Transverse colon (tissue), 4 donors: ENCODE data around the gene RPS6KA2. TPM values are rescaled to one million over a fixed set of nuclear protein-coding genes. Genes with fewer than 3 reads are reported as not detected.
"Not testable (repeated sequence)": the region's sequence is repeated elsewhere in the genome, so short reads cannot be mapped to it uniquely, and the experiment has no call there.

ENCODE experiments used
- DNase-seq: peaks from one replicate; pipeline ENCODE4 v3.0.0-alpha.2; 2019
- H3K27ac ChIP-seq, 4 donors: fragments of 200-600 bp; sonication (generic); 2 replicates each; pipeline ENCODE4 v1.5.1; 2016 to 2018; ENCODE audit warnings: inconsistent platforms in 4 of 4
- H3K27me3 ChIP-seq: fragments of 200-600 bp; sonication (generic); 2 replicates; pipeline ENCODE4 v1.5.1; 2017; ENCODE audit warnings: inconsistent platforms
- H3K36me3 ChIP-seq, 4 donors: fragments of 200-600 bp; sonication (generic); 2 replicates each; pipeline ENCODE4 v1.5.1; 2017 to 2019; ENCODE audit warnings: inconsistent platforms in 4 of 4
- H3K4me1 ChIP-seq, 4 donors: fragments of 200-600 bp; sonication (generic); 2 replicates each; pipeline ENCODE4 v1.5.1; 2017 to 2020; ENCODE audit warnings: inconsistent platforms in 4 of 4
- H3K4me3 ChIP-seq, 4 donors: fragments of 200-600 bp; sonication (generic); 1 replicate in 1 of 4; 2 replicates in 3 of 4; pipeline versions ENCODE4 v1.5.1 to v1.6.1; 2017 to 2019; ENCODE audit warnings: inconsistent platforms in 4 of 4
- H3K9me3 ChIP-seq, 2 donors: fragments of 200-600 bp; sonication (generic); 2 replicates each; pipeline ENCODE4 v1.5.1; 2017 to 2019; ENCODE audit warnings: inconsistent platforms in 2 of 2
- EP300 ChIP-seq: sonication (generic); formaldehyde crosslinking; IDR thresholded peaks from one replicate; pipeline ENCODE4 v1.6.1; 2017; ENCODE audit warnings: antibody characterized with exemption, low read depth
- POLR2A ChIP-seq: fragments of 450-650 bp; IDR thresholded peaks from one replicate; pipeline ENCODE4 v1.6.1; 2016; ENCODE audit warnings: antibody characterized with exemption, mild to moderate bottlenecking, moderate library complexity
- POLR2AphosphoS5 ChIP-seq, 3 donors: sonication (generic); formaldehyde crosslinking; IDR thresholded peaks; one replicate each; pipeline ENCODE4 v1.6.1; 2016; ENCODE audit warnings: antibody characterized with exemption in 3 of 3
- WGBS, 2 donors: methylation state at CpG; one replicate each; pipeline ENCODE4 v1.1.5; 2018; ENCODE audit warnings: low coverage in 1 of 2; 5-methylcytosine and 5-hydroxymethylcytosine counted together
- in situ Hi-C, 4 donors: fragments of 200-750 bp; cut with MboI; loops; one replicate each; pipeline versions ENCODE4 v1.15.0 to v1.15.1; 2017; ENCODE audit warnings: low sequenced_read_pairs in 3 of 4, low pct_ligation_motif_present in 1 of 4, low pct_unique_long_range_greater_than_20kb in 1 of 4
- intact Hi-C: fragments of 100-400 bp; cut with DNase I; formaldehyde crosslinking; loops from one replicate; pipeline ENCODE4 v1.15.1; 2023; ENCODE audit warnings: low total_unique reads
- total RNA-seq, 4 donors: library from RNA; depleted of rRNA; stranded (reverse); fragments of >200 nt; gene quantifications; one replicate each; pipeline ENCODE4 v1.1.0, GENCODE V29; 2016
- TF ChIP-seq, protein P1 (sequence below), 5 experiments: fragments of 200-600 bp in 3 of 5; fragments of 450-650 bp in 2 of 5; sonication (generic) in 3 of 5; IDR thresholded peaks; 1 replicate in 2 of 5; 2 replicates in 3 of 5; pipeline ENCODE4 v1.5.1; 2016 to 2017; ENCODE audit warnings: antibody characterized with exemption in 5 of 5, inconsistent platforms in 3 of 5, mild to moderate bottlenecking in 2 of 5, moderate library complexity in 1 of 5

Gene RPS6KA2
- total RNA-seq, 4 donors from 2014 or later: 9.6 to 41.1 (median 15.4) TPM

DNA sequence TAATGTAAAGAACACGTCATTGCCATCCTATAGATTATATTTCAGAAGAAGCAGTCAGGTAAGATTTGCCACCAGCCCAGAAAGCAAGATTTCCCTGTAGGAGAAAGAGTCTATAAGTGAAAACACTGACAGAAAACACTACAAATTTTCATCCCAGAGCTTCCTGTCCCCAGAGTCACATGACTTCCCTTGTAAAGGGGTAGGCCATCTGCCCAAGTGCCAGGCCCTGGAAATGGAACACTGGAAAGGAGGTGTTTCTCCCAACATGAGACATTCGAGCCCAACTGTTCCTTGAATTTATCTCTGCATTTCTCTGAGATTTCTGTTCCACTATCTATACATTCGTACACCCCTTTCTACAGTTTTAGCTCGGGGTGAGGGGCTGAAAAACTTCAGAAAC lies 87.5 kb downstream of the RPS6KA2 start:
- WGBS, 2 donors: 86 to 91% methylated on average over 4 of the region's 4 CpGs
- in situ Hi-C loops (no loop called here), intact Hi-C loops (no loop called here)
- H3K9me3 ChIP-seq: no peaks in the 10 kb centered on the region
- peaks cover 0 to 18% (median 4%) of the 10 kb centered on the region in 4 donors for H3K4me1 ChIP-seq
- no peak for DNase-seq
- H3K27me3 ChIP-seq: no peaks in the 10 kb centered on the region
- H3K4me3 ChIP-seq: no peak overlapping the region
- TF ChIP-seq POLR2AphosphoS5 (IDR thresholded peaks at IDR 0.05) (no peak), POLR2A (no peak), EP300 (no peak)
- TF ChIP-seq, protein P1, sequence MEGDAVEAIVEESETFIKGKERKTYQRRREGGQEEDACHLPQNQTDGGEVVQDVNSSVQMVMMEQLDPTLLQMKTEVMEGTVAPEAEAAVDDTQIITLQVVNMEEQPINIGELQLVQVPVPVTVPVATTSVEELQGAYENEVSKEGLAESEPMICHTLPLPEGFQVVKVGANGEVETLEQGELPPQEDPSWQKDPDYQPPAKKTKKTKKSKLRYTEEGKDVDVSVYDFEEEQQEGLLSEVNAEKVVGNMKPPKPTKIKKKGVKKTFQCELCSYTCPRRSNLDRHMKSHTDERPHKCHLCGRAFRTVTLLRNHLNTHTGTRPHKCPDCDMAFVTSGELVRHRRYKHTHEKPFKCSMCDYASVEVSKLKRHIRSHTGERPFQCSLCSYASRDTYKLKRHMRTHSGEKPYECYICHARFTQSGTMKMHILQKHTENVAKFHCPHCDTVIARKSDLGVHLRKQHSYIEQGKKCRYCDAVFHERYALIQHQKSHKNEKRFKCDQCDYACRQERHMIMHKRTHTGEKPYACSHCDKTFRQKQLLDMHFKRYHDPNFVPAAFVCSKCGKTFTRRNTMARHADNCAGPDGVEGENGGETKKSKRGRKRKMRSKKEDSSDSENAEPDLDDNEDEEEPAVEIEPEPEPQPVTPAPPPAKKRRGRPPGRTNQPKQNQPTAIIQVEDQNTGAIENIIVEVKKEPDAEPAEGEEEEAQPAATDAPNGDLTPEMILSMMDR (IDR thresholded peaks at IDR 0.05): no peak
- no peak overlapping the region for H3K27ac ChIP-seq
- no peaks in the 10 kb centered on the region for H3K36me3 ChIP-seq

DNA sequence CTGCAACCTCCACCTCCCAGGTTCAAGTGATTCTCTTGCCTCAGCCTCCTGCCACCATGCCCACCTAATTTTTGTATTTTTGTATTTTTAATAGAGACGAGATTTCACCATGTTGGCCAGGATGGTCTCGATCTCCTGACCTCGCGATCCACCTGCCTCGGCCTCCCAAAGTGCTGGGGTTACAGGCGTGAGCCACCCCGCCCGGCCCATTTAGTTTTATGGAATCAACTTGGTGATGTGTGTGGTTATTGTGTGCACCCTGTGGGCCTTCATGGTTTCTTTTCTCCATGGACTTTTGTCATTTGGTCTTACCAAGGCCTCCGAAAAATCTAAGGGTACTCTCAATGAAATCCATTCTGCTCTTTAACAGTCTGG lies 88.1 kb downstream of the RPS6KA2 start:
- H3K4me3 ChIP-seq, H3K36me3 ChIP-seq, H3K27me3 ChIP-seq, DNase-seq, H3K9me3 ChIP-seq, intact Hi-C loops, H3K27ac ChIP-seq, in situ Hi-C loops: not testable (repeated sequence)
- H3K4me1 ChIP-seq: peaks cover 0 to 18% (median 4%) of the 10 kb centered on the region in 4 donors
- 83 to 91% methylated on average over 1 to 9 of the region's 9 CpGs for WGBS, 2 donors

DNA sequence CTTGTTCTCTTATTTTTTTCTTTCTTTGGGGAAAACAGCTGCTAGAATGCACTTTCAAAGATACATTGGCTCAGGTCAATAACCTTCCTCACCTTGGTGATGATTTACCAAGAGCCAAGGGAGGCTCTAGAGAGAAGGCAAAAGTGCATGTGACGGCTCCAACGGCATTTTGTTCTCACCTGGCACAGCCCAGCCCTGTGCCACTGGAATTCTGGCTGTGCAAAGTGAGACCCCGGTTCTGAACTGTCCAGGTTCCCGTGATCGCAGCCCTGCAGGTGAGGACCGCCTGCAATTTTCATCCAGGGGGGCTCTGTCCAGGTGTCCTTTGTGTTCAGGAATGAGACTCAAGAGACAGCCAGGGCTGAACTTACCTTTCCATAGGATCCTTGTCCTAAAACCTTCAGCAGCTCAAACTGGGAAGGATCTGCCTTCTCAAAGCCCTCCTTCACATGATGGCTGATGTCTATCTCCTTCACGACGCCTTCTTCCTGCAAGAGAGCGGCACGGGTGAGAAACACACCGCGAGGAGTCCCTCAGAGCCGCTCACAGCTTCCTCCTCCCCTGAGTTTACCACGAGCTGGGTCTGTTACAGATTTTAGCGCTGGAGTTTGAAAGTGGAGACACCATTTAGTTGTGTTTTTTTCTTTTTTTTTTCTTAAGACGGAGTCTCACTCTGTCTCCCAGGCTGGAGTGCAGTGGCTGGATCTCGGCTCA lies 88.6 kb downstream of the RPS6KA2 start:
- no peak overlapping the region for H3K27ac ChIP-seq
- H3K27me3 ChIP-seq: no peaks in the 10 kb centered on the region
- 83 to 93% methylated on average over 6 to 17 of the region's 17 CpGs for WGBS, 2 donors
- in situ Hi-C loops (no loop called here), intact Hi-C loops (no loop called here)
- no peak for TF ChIP-seq POLR2A
- TF ChIP-seq, protein P1 (IDR thresholded peaks at IDR 0.05): no peak
- no peak for TF ChIP-seq POLR2AphosphoS5 (IDR thresholded peaks at IDR 0.05)
- no peak for TF ChIP-seq EP300
- H3K4me1 ChIP-seq: peaks cover 0 to 18% (median 4%) of the 10 kb centered on the region in 4 donors
- no peak for DNase-seq
- no peaks in the 10 kb centered on the region for H3K9me3 ChIP-seq
- no peaks in the 10 kb centered on the region for H3K36me3 ChIP-seq
- no peak overlapping the region for H3K4me3 ChIP-seq

DNA sequence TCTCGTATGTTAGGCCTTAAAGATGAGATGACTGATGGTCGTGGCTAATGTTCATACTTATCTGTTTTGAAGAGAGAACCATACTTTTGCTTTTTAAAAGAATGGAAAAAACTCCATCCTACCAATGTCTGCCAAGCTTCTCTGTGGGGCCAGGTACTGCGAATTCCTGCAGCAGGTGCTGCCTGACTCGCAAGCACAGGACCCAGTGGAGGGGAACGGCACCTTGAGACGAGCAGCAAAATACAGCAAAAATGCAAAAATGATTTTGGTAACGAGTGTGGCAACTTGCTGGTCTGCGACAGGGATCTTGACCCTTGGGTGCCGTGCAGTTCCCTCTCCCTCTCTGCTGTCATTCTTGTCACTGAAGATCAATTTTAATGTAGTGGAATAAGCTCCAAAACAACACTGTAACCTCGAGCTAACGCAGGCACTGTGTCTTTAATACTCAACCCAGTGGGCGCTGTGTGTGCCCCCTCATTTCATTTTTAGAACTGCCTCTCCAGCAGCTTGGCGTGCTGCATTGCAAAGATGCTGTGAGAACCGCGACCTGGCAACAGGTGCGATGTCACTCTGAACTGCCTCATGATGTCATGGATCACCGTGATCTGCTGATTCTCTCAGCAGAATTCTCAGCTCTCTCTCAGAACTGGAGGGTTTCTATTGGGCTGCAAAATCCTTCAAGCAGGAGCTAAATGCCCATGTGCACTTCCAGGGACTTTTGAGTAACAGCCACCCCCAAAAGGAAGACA lies 92.2 kb downstream of the RPS6KA2 start:
- no peak for DNase-seq
- TF ChIP-seq EP300 (no peak), POLR2AphosphoS5 (IDR thresholded peaks at IDR 0.05) (no peak), POLR2A (no peak)
- Histone ChIP-seq H3K4me1 (no peaks in the 10 kb centered on the region), H3K27me3 (no peaks in the 10 kb centered on the region), H3K27ac (no peak overlapping the region), H3K36me3 (no peaks in the 10 kb centered on the region), H3K9me3 (no peaks in the 10 kb centered on the region), H3K4me3 (no peak overlapping the region)
- 84 to 90% methylated on average over 6 to 17 of the region's 17 CpGs for WGBS, 2 donors
- intact Hi-C loops (no loop called here), in situ Hi-C loops (no loop called here)

DNA sequence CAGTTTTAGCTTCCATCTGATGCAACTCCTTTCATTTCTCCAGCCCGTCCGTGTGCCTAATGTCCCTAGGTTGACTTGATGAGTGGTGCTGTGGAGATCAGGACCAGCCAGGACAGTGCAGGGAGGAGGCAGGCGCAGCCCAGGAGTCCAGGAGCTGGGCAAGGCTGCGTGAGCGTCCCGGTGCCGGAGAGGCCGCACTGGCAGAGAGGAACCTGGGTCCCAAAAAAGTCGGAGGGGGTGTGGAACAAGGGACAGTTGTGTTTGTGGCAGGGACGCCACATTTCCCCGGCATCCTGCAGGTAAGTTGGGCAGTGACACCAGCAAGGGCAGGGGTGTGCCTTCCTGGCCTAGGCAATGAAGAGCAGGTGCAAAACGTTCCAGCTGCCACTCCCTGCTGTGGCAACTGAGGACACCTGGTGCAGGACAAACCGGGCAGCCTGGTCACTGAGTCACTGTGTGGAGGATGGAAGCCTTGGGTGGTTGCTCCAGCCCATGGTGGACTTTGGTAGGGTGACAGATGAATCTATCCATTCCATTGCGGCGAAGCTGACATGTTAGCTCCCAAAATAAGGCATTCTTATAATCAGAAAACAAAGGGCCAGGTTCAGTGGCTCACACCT lies 93.7 kb downstream of the RPS6KA2 start:
- Histone ChIP-seq H3K4me1 (no peaks in the 10 kb centered on the region), H3K9me3 (no peaks in the 10 kb centered on the region), H3K27ac (no peak overlapping the region), H3K4me3 (no peak overlapping the region), H3K36me3 (no peaks in the 10 kb centered on the region), H3K27me3 (no peaks in the 10 kb centered on the region)
- TF ChIP-seq POLR2A: no peak
- no peak for TF ChIP-seq EP300
- TF ChIP-seq, protein P1 (IDR thresholded peaks at IDR 0.05): no peak
- peak in 1 of 3 donors; percentile 36 for TF ChIP-seq POLR2AphosphoS5 (IDR thresholded peaks at IDR 0.05)
- DNase-seq: no peak
- WGBS, 2 donors: 74 to 100% methylated on average over 5 to 15 of the region's 15 CpGs
- intact Hi-C loops: no loop called here
- in situ Hi-C loops: no loop called here
